GM21381 (cell line): ENCODE measurements around the gene C19orf25.
"Not testable (repeated sequence)": the region's sequence is repeated elsewhere in the genome, so short reads cannot be mapped to it uniquely, and the experiment has no call there.

Source experiments
- ATAC-seq: cut with Tn5 transposase; IDR thresholded peaks from one replicate; pipeline ENCODE4 v1.9.1; 2021; ENCODE audit warnings: mild to moderate bottlenecking, moderate library complexity; ENCODE audit not compliant: unreplicated experiment

The C19orf25 gene

GRCh38 chr19:1449467-1450442 is 29.3 kb downstream of the C19orf25 start, which contains the start of gene APC2:
Gene APC2 (plus strand): TSS chr19:1450121. CDS start chr19:1453002, 2,881 bp downstream.
- no peak for ATAC-seq

- ATAC-seq = no peak
Observed at GRCh38 chr19:1447944-1448343, 31.1 kb downstream of the C19orf25 start.

GRCh38 chr19:1447504-1447903 is 31.5 kb downstream of the C19orf25 start:
- no peak for ATAC-seq

- ATAC-seq = no peak
Observed at GRCh38 chr19:1446713-1447481, 32.1 kb downstream of the C19orf25 start.

- no peak for ATAC-seq
Observed at GRCh38 chr19:1445932-1446712, 32.9 kb downstream of the C19orf25 start.

GRCh38 chr19:1445185-1445931 is 33.7 kb downstream of the C19orf25 start:
- ATAC-seq = peak; percentile 57

- no peak for ATAC-seq
Observed at GRCh38 chr19:1441677-1442438, 37.2 kb downstream of the C19orf25 start.

GRCh38 chr19:1441022-1441426 is 38.0 kb downstream of the C19orf25 start:
- no peak for ATAC-seq

GRCh38 chr19:1440418-1440801 is 38.6 kb downstream of the C19orf25 start:
- ATAC-seq = no peak

GRCh38 chr19:1439525-1440417 is 39.2 kb downstream of the C19orf25 start:
- ATAC-seq = not testable (repeated sequence)

- ATAC-seq = no peak
Observed at GRCh38 chr19:1438933-1439354, 40.1 kb downstream of the C19orf25 start.

- peak; percentile 81 for ATAC-seq
Observed at GRCh38 chr19:1438035-1438932, 40.7 kb downstream of the C19orf25 start, which contains the start of gene RPS15. Gene RPS15 (plus strand): TSS chr19:1438396. CDS start chr19:1438426, 30 bp downstream.

GRCh38 chr19:1437609-1438008 is 41.4 kb downstream of the C19orf25 start:
- no peak for ATAC-seq

GRCh38 chr19:1435378-1435989 is 43.5 kb downstream of the C19orf25 start:
- ATAC-seq = no peak

GRCh38 chr19:1434577-1435060 is 44.4 kb downstream of the C19orf25 start:
- ATAC-seq = no peak

GRCh38 chr19:1434040-1434366 is 45.0 kb downstream of the C19orf25 start:
- ATAC-seq = no peak
